ENCODE results near the gene FOXN3. TPM values are rescaled to one million over a fixed set of nuclear protein-coding genes. Genes with fewer than 3 reads are reported as not detected.

Gene FOXN3
- total RNA-seq, 4 donors from 2014 or later, result 129 to 213 (median 163) TPM

DNA sequence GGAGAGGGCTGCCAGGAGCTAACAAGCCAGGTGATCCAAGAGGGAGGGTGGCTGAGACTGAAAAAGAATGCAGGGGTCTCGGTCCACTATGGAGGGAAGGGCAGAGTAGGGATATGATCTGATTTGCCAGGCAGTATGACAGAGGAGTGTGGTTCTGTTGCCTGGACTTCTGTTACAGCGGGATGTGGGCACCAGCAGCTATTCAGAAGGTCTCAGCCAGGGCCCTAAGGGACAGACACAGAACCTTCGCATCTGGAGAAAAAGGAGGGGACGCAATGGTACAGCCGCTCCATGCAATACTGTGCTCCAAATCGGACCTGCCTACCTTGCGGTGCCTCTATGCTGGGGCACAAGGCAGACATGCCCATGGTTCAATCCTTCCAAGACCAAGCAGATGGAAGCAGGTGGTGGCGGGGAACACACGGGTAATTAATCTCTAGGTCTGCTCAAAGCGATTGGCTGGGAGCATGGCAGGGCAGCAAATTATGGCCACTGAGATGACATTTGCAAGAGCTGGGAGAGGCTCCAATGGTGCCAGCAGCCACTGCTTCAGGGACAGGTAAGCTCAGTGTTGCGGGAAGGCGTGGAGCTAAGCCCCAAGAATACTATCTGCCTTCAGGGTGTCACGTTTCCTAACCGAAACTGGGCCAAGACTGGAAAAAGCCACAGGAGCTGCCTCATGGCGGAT lies 185.5 kb downstream of the FOXN3 start:
- Histone ChIP-seq H3K36me3 (no peaks in the 10 kb centered on the region), H3K27ac (no peak overlapping the region), H3K4me1 (peaks cover 0 to 7% (median 0%) of the 10 kb centered on the region in 4 donors), H3K27me3 (no peaks in the 10 kb centered on the region), H3K9me3 (no peaks in the 10 kb centered on the region), H3K4me3 (no peak overlapping the region)
- TF ChIP-seq POLR2A (IDR thresholded peaks at IDR 0.05), result no peak
- TF ChIP-seq, protein P1, sequence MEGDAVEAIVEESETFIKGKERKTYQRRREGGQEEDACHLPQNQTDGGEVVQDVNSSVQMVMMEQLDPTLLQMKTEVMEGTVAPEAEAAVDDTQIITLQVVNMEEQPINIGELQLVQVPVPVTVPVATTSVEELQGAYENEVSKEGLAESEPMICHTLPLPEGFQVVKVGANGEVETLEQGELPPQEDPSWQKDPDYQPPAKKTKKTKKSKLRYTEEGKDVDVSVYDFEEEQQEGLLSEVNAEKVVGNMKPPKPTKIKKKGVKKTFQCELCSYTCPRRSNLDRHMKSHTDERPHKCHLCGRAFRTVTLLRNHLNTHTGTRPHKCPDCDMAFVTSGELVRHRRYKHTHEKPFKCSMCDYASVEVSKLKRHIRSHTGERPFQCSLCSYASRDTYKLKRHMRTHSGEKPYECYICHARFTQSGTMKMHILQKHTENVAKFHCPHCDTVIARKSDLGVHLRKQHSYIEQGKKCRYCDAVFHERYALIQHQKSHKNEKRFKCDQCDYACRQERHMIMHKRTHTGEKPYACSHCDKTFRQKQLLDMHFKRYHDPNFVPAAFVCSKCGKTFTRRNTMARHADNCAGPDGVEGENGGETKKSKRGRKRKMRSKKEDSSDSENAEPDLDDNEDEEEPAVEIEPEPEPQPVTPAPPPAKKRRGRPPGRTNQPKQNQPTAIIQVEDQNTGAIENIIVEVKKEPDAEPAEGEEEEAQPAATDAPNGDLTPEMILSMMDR (IDR thresholded peaks at IDR 0.05), result no peak
- DNase-seq, result no peak

DNA sequence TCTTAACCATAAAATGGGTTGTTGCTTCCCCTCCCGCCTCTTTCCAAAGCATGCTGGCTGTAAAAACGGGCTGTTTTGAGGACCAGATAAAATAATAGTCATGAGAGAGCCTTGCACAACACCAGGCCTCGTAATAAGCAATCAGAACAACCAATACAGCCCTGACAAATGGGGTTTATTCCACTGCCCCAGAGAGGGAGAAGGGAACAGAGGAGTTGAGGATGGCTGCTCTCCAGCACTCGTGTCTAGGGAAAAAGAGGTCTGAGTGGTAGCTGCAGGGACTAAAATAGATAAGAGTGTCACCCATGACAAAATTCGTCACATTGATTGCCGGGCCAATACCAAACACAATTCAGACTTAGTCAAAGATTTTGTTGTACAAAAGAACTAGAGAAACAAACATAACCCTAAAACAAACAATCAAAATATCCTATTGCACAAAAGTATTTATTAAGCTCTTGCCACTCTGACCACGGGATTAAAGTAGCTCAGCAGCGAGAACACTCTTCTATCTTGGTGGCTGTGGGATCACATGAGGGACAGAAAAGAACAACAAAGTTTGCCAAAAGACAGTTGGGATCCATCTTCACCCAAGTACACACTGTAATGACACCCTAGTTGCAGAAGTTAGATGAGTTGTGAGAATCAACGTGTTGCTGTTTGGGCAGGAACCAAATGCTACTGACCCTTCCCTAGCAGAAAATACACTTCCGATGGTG lies 188.0 kb downstream of the FOXN3 start:
- Histone ChIP-seq H3K4me3 (no peak overlapping the region), H3K36me3 (no peaks in the 10 kb centered on the region), H3K27ac (peak overlapping the region in 1 of 4 donors; percentile 13), H3K27me3 (no peaks in the 10 kb centered on the region), H3K9me3 (no peaks in the 10 kb centered on the region), H3K4me1 (peaks cover 0 to 8% (median 0%) of the 10 kb centered on the region in 4 donors)
- TF ChIP-seq, protein P1 (IDR thresholded peaks at IDR 0.05), result no peak
- no peak for TF ChIP-seq POLR2A (IDR thresholded peaks at IDR 0.05)
- no peak for DNase-seq

GRCh38 chr14:89227496-89227836 lies 189.6 kb downstream of the FOXN3 start:
- H3K36me3 ChIP-seq, result no peaks in the 10 kb centered on the region
- no peak for DNase-seq
- no peak overlapping the region for H3K4me3 ChIP-seq
- no peak overlapping the region for H3K27ac ChIP-seq
- TF ChIP-seq, protein P1 (IDR thresholded peaks at IDR 0.05), result no peak
- no peak for TF ChIP-seq POLR2A (IDR thresholded peaks at IDR 0.05)
- H3K27me3 ChIP-seq, result no peaks in the 10 kb centered on the region
- peaks cover 0 to 8% (median 0%) of the 10 kb centered on the region in 4 donors for H3K4me1 ChIP-seq
- no peaks in the 10 kb centered on the region for H3K9me3 ChIP-seq

DNA sequence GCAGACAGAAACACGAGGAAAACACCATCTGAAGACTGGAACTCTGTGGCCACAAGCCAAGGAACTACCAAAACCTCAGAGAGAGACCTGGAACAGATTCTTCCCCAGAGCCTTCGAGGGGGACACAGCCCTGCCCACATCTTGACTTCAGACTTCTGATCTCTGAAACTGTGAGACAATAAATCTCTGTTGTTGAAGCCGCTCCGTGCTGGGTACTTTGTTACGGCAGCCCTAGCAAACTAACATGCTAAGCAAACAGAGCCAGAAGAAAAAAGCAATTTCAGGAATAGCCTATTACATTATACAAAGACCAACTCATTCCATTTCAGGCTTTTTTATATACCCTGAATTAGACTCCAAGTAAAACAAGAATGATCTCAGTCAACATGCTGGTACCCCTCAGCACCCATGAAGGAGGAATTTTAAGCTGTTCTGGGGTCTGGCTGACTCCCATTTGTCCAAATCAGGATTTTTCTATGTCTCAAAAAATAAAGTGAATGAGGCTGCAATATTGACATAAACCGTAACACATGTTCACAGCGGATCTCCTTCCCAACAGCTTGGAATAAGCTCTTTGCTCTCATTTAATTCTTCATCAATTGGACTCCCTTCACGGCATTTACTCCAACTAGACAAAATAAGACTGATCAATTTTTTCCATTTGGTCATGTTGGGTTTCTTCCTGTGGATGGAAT lies 190.1 kb downstream of the FOXN3 start:
- TF ChIP-seq, protein P1 (IDR thresholded peaks at IDR 0.05), result no peak
- no peak for TF ChIP-seq POLR2A (IDR thresholded peaks at IDR 0.05)
- Histone ChIP-seq H3K4me3 (no peak overlapping the region), H3K27me3 (no peaks in the 10 kb centered on the region), H3K27ac (no peak overlapping the region), H3K36me3 (no peaks in the 10 kb centered on the region), H3K4me1 (peaks cover 0 to 8% (median 0%) of the 10 kb centered on the region in 4 donors), H3K9me3 (no peaks in the 10 kb centered on the region)
- DNase-seq, result no peak

DNA sequence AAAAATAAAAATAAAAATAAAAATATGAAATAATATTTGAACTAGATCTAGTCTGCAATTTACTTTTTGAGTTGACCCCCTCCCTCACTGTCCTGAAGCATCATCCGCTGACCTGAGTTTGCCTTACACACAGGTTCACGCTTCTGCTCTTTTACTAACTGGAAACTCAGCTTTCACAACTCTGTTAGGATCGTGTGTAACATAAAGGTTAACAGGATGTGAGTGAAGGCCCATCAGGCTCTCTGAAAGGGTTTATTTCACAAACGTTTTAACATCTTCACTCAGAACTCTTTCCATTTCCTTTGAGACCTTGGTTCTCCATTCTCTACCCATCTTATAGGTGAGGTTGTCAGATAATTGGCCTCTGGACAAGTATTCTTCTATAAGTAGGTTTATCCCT lies 191.4 kb downstream of the FOXN3 start:
- Histone ChIP-seq H3K36me3 (no peaks in the 10 kb centered on the region), H3K4me1 (peaks cover 0 to 22% (median 4%) of the 10 kb centered on the region in 4 donors), H3K27ac (no peak overlapping the region), H3K9me3 (no peaks in the 10 kb centered on the region), H3K4me3 (no peak overlapping the region), H3K27me3 (no peaks in the 10 kb centered on the region)
- TF ChIP-seq, protein P1 (IDR thresholded peaks at IDR 0.05), result no peak
- TF ChIP-seq POLR2A (IDR thresholded peaks at IDR 0.05), result no peak
- no peak for DNase-seq
